Fibroblast of lung (primary cell): ENCODE measurements around the gene KCNAB2. TPM values are rescaled to one million over a fixed set of nuclear protein-coding genes. Genes with fewer than 3 reads are reported as not detected.

ENCODE experiments used
- DNase-seq, 2 donors: peaks; one replicate each; pipeline versions ENCODE4 v3.0.0 to v3.0.0-alpha.2; 2010; ENCODE audit warnings: low read depth in 2 of 2
- H2AFZ ChIP-seq: 2 replicates; pipeline ENCODE4 v1.5.1; 2012; ENCODE audit warnings: low read length, control low read depth, inconsistent platforms
- H3K27ac ChIP-seq: 2 replicates; pipeline ENCODE4 v1.5.1; 2011; ENCODE audit warnings: low read length, control low read depth; ENCODE audit not compliant: insufficient read depth
- H3K27me3 ChIP-seq: 2 replicates; pipeline ENCODE4 v1.5.1; 2011; ENCODE audit warnings: mild to moderate bottlenecking, low read length; ENCODE audit not compliant: control insufficient read depth, insufficient read depth
- H3K36me3 ChIP-seq: 2 replicates; pipeline ENCODE4 v1.5.1; 2011; ENCODE audit warnings: low read length; ENCODE audit not compliant: control insufficient read depth, insufficient read depth
- H3K4me1 ChIP-seq: 2 replicates; pipeline ENCODE4 v1.5.1; 2011; ENCODE audit warnings: low read length; ENCODE audit not compliant: control insufficient read depth, insufficient read depth; ENCODE audit errors: extremely low read depth
- H3K4me2 ChIP-seq: 2 replicates; pipeline ENCODE4 v1.5.1; 2011; ENCODE audit warnings: low read length, control low read depth; ENCODE audit not compliant: insufficient read depth; ENCODE audit errors: extremely low read depth
- H3K4me3 ChIP-seq, 4 experiments: fragments of 200-600 bp in 1 of 4; sonication (generic) in 1 of 4; replicated peaks in 1 of 4; 2 replicates each; pipeline ENCODE4 v1.5.1; 2011 to 2016; ENCODE audit warnings: low read length in 4 of 4, low read depth in 3 of 4, mild to moderate bottlenecking in 3 of 4, control low read depth in 2 of 4, inconsistent platforms in 1 of 4, mixed read lengths in 1 of 4; ENCODE audit not compliant: insufficient read depth in 1 of 4; ENCODE audit errors: control extremely low read depth in 1 of 4
- H3K79me2 ChIP-seq: 2 replicates; pipeline ENCODE4 v1.5.1; 2012; ENCODE audit warnings: mild to moderate bottlenecking, low read length, inconsistent platforms; ENCODE audit not compliant: control insufficient read depth, insufficient read depth
- H3K9ac ChIP-seq: 2 replicates; pipeline ENCODE4 v1.5.1; 2011; ENCODE audit warnings: mild to moderate bottlenecking, low read length, control low read depth; ENCODE audit not compliant: insufficient read depth
- H3K9me3 ChIP-seq: 2 replicates; pipeline ENCODE4 v1.5.1; 2012; ENCODE audit warnings: low read depth, low read length; ENCODE audit not compliant: control insufficient read depth, insufficient read depth
- H4K20me1 ChIP-seq: 2 replicates; pipeline ENCODE4 v1.5.1; 2011; ENCODE audit warnings: low read length; ENCODE audit not compliant: control insufficient read depth, insufficient read depth; ENCODE audit errors: extremely low read depth
- EZH2 ChIP-seq: IDR thresholded peaks from 2 replicates; pipeline ENCODE4 v1.5.1; 2012; ENCODE audit warnings: low read length, control low read depth, mild to moderate bottlenecking; ENCODE audit errors: missing control alignments
- polyA plus RNA-seq, 2 donors: library from polyadenylated mRNA; depleted of rRNA in 1 of 2; stranded (reverse) in 1 of 2; unstranded in 1 of 2; fragments of >200 nt; gene quantifications; 2 replicates each; pipeline ENCODE4 v1.2.1, GENCODE V29; 2011 to 2012; ENCODE audit warnings: missing spikeins in 1 of 2
- total RNA-seq: library from RNA; depleted of rRNA; stranded (reverse); fragments of >200 nt; gene quantifications from 2 replicates; pipeline ENCODE4 v1.2.1, GENCODE V29; 2014
- TF ChIP-seq, protein P1 (sequence below), 2 donors: IDR thresholded peaks in 1 of 2; conservative IDR thresholded peaks in 1 of 2; 1 replicate in 1 of 2; 2 replicates in 1 of 2; pipeline ENCODE4 v1.5.1; 2011 to 2012; ENCODE audit warnings: low read length in 2 of 2, control low read depth in 1 of 2, inconsistent platforms in 1 of 2, low read depth in 1 of 2, mild to moderate bottlenecking in 1 of 2

KCNAB2 gene
- total and polyA plus RNA-seq, 2 donors (not counting 1 experiment from before 2014, with no cell fraction given), result 2.2 to 2.5 TPM

DNA sequence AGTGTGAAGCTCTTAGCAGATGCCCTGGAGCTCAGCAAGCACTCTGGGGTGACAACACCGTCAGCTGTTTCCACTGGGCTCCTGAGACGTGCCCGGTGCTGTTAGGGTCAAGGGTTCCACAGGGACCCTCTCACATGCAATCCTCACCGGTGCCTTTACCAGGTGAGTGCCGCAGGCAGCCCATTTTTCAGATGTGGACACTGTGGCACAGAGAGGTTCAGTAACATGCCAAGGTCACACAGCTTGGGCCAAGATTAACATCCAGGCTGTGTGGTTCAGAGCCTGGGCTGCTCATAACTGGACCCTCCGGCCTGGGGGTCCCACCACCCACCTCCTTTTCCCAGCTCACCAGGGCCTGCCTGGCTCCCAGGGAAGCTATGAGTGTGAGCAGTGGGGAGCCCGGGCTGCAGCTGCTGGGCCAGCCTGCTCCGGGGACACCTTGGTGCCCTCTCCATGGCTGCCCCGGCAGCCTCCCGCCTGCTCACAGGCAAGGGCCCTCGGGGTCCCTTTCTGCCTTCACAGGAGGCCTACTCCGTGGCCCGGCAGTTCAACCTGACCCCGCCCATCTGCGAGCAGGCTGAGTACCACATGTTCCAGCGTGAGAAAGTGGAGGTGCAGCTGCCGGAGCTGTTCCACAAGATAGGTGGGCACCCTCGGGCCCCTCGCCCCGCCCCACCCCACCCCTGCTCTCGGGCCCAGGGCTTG is 49.3 kb downstream of the KCNAB2 start:
- Histone ChIP-seq H3K4me3 (no peak overlapping the region), H3K27ac (no peak overlapping the region), H3K4me2 (no peak overlapping the region), H3K27me3 (no peaks in the 10 kb centered on the region), H3K9me3 (no peaks in the 10 kb centered on the region), H4K20me1 (no peaks in the 10 kb centered on the region), H3K4me1 (no peaks in the 10 kb centered on the region), H3K9ac (no peak overlapping the region), H3K79me2 (no peaks in the 10 kb centered on the region), H2AFZ (no peak overlapping the region), H3K36me3 (no peaks in the 10 kb centered on the region)
- TF ChIP-seq, protein P1, sequence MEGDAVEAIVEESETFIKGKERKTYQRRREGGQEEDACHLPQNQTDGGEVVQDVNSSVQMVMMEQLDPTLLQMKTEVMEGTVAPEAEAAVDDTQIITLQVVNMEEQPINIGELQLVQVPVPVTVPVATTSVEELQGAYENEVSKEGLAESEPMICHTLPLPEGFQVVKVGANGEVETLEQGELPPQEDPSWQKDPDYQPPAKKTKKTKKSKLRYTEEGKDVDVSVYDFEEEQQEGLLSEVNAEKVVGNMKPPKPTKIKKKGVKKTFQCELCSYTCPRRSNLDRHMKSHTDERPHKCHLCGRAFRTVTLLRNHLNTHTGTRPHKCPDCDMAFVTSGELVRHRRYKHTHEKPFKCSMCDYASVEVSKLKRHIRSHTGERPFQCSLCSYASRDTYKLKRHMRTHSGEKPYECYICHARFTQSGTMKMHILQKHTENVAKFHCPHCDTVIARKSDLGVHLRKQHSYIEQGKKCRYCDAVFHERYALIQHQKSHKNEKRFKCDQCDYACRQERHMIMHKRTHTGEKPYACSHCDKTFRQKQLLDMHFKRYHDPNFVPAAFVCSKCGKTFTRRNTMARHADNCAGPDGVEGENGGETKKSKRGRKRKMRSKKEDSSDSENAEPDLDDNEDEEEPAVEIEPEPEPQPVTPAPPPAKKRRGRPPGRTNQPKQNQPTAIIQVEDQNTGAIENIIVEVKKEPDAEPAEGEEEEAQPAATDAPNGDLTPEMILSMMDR (conservative IDR thresholded peaks at IDR 0.05 in 1 of 2, IDR thresholded peaks at IDR 0.05 in 1 of 2; ENCODE audit: low read depth in 1 of 2, low read length in 2 of 2), result no peak
- no peak for TF ChIP-seq EZH2
- DNase-seq, result no peak

DNA sequence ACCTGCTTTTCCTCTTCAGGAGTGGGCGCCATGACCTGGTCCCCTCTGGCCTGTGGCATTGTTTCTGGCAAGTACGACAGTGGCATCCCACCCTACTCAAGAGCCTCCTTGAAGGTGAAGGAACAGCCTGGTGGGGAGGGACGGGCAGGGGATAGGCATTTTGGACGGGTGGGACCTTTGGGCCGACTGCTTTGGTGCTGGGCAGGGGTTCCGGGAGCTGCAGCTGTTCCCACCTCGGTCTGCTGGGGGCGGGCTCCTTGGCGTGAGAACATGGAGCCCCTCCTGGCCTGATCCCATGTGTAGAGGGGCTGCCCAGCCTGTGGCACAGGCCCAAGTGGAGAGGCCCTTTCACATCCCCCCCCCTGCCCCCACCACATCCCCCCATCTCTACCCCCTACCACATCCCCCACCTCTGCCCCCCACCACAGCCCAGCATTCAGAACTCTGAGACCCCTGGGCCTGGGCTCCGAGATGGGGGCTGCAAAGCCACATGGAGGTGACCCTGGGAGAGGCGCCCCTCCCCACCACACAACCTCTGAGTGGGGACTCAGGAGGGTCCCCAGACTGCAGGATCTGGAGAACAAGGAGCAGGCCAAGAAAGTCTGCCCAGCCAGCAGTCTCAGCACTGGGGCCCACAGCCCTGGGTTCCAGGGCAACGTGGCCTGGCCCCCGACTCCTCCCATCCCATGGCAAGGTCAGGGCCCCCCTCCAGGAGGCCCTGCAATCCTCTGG is 50.0 kb downstream of the KCNAB2 start:
- no peak overlapping the region for H3K4me3 ChIP-seq
- H3K27me3 ChIP-seq, result no peaks in the 10 kb centered on the region
- no peaks in the 10 kb centered on the region for H3K79me2 ChIP-seq
- TF ChIP-seq EZH2, result no peak
- TF ChIP-seq, protein P1 (conservative IDR thresholded peaks at IDR 0.05 in 1 of 2, IDR thresholded peaks at IDR 0.05 in 1 of 2; ENCODE audit: low read depth in 1 of 2, low read length in 2 of 2), result no peak
- H3K4me2 ChIP-seq, result no peak overlapping the region
- H3K27ac ChIP-seq, result no peak overlapping the region
- no peaks in the 10 kb centered on the region for H3K36me3 ChIP-seq
- DNase-seq, result no peak
- H3K9me3 ChIP-seq, result no peaks in the 10 kb centered on the region
- no peak overlapping the region for H3K9ac ChIP-seq
- H2AFZ ChIP-seq, result no peak overlapping the region
- H3K4me1 ChIP-seq, result no peaks in the 10 kb centered on the region
- H4K20me1 ChIP-seq, result no peaks in the 10 kb centered on the region

DNA sequence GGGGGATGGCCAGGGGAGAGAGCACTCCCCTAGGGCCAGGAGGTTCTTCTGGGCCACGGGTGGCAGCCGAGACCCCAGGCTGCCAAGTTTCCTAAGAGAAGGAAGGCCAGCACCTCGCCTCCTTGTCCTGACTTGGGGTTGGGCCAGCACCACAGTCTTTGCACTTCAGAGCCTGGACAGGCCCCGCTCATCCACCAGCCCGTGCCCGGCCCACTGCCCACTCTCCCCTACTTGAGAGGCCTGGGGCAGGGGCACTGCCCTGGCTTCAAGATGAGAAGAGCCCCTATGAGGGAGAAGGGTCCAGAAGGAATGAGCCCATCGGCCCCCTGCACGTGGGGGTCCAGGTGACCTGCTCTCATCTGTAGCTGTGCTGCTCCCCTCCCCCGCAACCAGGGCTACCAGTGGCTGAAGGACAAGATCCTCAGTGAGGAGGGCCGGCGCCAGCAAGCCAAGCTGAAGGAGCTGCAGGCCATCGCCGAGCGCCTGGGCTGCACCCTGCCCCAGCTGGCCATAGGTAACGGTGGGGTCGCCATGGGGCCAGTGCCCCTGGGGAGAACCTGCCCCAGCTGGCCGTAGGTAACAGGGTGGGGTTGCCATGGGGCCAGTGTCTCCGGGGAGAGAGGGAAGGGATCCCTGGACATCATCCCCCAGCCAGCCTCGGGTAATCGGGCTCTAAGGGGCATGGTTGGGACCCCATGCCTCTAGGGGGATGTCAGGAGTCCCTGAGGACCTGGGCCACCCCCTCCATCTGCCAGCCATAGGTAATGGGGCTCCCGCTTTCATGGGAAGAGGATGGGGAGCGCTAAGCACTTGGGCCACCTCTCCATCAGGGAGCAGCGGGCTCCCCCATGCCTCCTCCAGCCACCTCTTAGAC is 50.8 kb downstream of the KCNAB2 start:
- no peaks in the 10 kb centered on the region for H3K79me2 ChIP-seq
- no peak overlapping the region for H2AFZ ChIP-seq
- H3K4me3 ChIP-seq, result no peak overlapping the region
- TF ChIP-seq, protein P1 (conservative IDR thresholded peaks at IDR 0.05 in 1 of 2, IDR thresholded peaks at IDR 0.05 in 1 of 2; ENCODE audit: low read depth in 1 of 2, low read length in 2 of 2), result no peak
- TF ChIP-seq EZH2, result no peak
- no peak overlapping the region for H3K27ac ChIP-seq
- H3K9ac ChIP-seq, result no peak overlapping the region
- H3K4me2 ChIP-seq, result no peak overlapping the region
- H3K27me3 ChIP-seq, result no peaks in the 10 kb centered on the region
- H3K36me3 ChIP-seq, result no peaks in the 10 kb centered on the region
- DNase-seq, result no peak
- H4K20me1 ChIP-seq, result no peaks in the 10 kb centered on the region
- H3K4me1 ChIP-seq, result no peaks in the 10 kb centered on the region
- no peaks in the 10 kb centered on the region for H3K9me3 ChIP-seq
